Astrocyte (in vitro differentiated cells and primary cell): Measurements from ENCODE around the gene SMIM17.

Experiments used
- CTCF ChIP-seq: IDR thresholded peaks from 2 replicates; pipeline ENCODE4 v1.5.1; 2011; ENCODE audit warnings: low read depth, mild to moderate bottlenecking, inconsistent platforms, low read length, moderate library complexity; ENCODE audit not compliant: insufficient read depth
- EZH2 ChIP-seq: IDR thresholded peaks from 2 replicates; pipeline ENCODE4 v1.6.1; 2012; ENCODE audit warnings: mild to moderate bottlenecking, low read length, inconsistent platforms; ENCODE audit not compliant: insufficient read depth

- no peak for TF ChIP-seq CTCF
- no peak for TF ChIP-seq EZH2
Measured at GRCh38 chr19:56654151-56654550, 11.2 kb downstream of the SMIM17 start.
